Measurements from ENCODE around the gene CST1.
"Not testable (repeated sequence)": the region's sequence is repeated elsewhere in the genome, so short reads cannot be mapped to it uniquely, and the experiment has no call there.

The CST1 gene

DNA sequence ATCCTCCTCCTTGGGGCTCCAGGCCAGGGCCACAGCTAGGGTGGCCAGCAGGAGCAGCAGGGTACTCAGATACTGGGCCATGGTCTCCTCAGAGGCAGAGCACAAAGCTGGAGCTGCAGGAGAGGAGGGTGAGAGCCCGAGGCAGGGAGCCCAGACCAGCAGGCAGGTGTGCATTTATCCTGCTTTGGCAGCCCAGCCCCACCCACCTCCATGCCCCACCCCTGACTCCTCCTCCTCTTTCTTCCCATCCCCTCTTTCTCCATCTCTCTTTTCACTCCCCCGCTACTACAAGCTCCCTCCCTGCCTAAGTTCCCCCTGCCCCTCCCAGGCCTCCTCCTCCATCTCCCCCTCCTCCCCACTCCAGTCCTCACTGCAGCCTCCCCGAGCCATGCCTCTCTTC, at the start of gene CST1:
Gene CST1, minus strand, starts transcription at position 150 of the 400 bp plus-strand sequence. Its CDS starts 69 bp downstream, at position 81.
- not testable (repeated sequence) for DNase-seq

- not testable (repeated sequence) for DNase-seq
These were observed 48.6 kb upstream of the CST1 start for GRCh38 chr20:23799216-23799847.

- no peak for DNase-seq
These were observed 44.8 kb upstream of the CST1 start for GRCh38 chr20:23795526-23795925.

DNA sequence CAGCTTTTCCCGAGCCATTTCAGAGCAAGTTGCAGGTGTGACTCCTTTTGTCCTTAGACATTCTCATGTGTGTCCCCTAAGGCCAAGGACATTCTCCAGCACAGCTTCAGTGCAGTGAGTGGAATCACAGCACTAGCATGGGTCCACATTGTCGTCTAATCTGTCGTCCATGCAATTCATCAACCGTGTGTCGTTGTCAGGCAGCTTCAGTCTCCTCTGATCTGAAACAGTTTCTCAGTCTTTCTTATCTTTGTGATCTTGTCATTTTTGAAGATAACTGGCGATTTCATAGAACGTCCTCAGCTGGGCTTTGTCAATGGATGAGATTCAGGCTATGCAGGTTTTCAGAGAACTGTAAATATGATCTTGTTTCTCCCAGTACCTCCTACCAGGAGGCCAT, 44.1 kb upstream of the CST1 start:
- no peak for DNase-seq

DNA sequence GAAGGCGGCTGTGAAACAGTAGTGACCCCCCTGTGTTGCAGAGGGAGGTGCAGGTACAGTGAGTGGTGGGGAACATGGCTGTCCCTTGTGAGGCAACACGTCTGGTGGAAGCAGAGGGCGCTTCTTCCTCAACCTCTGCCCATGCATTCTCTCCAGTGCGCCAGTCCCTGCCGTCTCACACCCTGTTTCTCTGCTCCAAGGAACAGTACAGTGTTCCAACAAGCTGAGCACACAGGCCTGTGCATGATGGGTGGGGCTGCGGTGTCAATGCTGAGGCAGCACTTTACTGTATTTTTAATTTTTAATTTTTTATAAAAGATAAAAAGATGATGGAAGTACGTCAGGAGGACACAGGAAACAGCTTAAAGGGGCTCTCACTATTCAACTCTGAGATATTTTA, 43.3 kb upstream of the CST1 start:
- no peak for DNase-seq

GRCh38 chr20:23783447-23783846, 32.7 kb upstream of the CST1 start:
- DNase-seq = no peak

GRCh38 chr20:23782366-23782983, 31.7 kb upstream of the CST1 start:
- DNase-seq = no peak

DNA sequence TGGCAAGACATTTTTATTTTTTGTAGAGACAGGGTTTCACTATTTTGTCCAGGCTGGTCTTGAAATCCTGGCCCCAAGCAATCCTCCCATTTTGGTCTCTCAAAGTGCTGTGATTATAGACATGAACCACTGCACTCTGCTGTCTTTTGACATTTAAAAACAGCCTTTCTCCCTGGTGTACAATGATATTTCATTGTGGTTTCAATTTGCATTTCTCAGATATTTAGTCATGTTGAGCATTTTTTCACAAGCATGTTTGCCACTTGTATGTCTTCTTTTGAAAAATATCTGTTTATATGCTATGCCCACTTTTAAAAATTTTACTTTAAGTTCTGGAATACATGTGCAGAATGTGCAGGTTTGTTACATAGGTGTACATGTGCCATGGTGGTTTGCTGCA, 27.9 kb upstream of the CST1 start:
- DNase-seq = not testable (repeated sequence)

- DNase-seq = not testable (repeated sequence)
These were observed 26.6 kb upstream of the CST1 start for GRCh38 chr20:23777380-23777779.

- no peak for DNase-seq
These were observed 25.5 kb upstream of the CST1 start for GRCh38 chr20:23776067-23776771.

DNA sequence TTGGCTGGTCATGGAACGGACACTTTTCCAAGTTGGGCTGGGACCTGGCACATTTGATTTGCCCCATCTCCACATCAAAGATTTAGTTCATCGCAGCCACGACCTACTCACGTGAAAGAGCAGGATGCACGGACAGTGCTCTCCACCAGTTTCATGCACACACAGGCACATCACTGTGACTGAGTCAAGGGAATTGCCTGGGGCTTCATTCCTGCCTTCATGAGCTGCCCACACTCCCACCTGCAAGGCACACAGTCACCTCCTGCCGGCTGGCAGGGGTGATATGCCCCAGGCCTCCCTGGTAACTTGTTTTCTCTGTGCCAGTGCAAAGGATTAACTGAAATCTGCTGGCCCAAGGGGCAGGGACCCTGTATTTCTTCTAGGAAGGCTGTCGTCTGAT, 23.3 kb upstream of the CST1 start:
- DNase-seq = no peak

- no peak for DNase-seq
These were observed 22.8 kb upstream of the CST1 start for GRCh38 chr20:23773579-23773978.

DNA sequence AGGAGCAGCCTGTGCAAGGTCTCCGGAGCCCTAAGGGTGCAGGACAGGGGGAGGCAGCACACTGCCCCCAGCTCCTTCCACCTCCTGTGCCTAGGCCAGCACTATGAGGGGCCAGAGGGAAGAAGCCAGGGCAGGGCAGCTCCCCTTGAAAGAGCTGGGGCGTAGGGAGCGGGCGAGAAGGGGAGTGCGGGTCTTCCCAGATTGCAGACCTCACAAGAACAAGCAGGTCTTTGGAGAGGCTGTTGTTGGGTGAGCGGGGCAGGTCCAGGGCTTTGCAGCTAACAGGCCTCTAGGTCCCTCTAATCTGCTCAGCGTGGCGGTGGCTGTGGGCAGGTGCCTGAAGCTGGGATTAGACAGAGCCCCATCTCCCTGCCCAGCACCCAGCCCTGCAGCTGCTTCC, 22.4 kb upstream of the CST1 start:
- no peak for DNase-seq

DNA sequence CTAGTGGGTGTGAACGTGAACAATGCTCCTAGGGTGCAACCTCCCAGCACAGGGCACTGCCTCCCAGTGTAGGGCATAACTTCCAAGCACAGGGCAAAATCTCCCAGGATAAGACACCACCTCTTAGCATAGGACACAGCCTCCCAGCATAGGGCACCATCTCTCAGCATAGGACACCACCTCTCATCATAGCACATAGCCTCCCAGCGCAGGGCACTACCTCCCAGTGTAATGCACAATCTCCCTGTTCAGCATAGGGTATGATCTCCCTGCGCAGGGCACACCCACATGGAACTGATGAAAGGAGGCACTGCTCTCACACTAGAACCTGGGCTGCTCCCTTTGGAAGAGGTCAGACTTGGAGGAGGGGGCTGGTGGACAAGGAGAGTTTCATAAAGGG, 21.3 kb upstream of the CST1 start:
- DNase-seq = no peak

DNA sequence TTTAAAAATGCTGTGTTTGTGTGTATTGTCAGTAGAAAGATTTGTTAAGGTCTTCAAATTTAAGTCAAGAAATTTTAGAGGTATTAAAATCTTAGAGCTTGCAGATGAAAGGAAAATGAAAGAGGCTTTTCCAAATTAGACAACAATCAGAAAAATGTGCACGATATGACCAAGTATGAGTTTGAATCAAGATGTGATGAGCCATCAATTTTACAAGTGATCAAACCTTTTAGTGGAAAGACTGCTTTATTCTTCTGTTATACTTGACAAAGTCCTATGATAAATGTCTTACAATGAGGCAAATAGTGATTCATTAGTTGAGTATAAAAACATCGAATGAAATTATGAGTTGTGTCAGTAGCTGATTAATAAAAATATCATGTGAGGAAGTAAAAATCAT, 19.6 kb upstream of the CST1 start:
- DNase-seq = no peak

DNA sequence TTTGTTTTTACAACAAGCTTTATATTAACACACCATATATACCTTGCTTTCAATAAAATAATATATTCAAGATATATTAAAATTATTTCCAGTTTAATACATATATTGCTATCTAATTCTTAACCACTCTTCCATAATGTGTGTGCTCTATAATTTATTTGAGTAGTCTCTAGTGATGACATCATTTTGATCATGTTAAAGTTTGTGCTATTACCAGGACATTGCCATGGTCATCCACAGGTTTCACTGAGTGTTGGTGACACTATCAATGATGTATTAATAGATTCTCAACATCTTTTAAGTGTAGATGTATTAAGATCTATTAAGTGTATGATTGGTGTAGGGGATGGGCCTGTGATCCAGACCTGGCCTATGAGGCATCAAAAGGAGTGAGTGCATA, 17.8 kb upstream of the CST1 start:
- not testable (repeated sequence) for DNase-seq

DNA sequence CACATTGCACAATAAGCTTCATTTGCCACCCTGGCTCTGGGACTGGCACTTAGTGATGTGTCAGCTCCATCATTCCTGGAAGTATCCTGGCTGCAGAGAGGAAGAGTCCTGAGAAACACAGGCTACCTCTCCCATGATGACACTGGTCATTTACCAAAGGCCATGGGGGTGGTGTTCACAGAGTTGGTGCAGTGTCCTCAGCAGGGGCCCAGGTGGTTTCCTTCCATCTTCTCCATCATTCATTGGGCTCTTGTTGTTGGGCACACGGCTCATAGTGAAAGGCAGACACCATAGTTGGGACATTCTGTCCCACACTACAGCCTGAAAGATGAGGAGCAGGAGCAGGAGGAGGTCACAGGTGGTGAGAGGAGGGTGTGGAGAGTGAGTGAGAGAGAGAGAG, 15.8 kb upstream of the CST1 start:
- DNase-seq = no peak

DNA sequence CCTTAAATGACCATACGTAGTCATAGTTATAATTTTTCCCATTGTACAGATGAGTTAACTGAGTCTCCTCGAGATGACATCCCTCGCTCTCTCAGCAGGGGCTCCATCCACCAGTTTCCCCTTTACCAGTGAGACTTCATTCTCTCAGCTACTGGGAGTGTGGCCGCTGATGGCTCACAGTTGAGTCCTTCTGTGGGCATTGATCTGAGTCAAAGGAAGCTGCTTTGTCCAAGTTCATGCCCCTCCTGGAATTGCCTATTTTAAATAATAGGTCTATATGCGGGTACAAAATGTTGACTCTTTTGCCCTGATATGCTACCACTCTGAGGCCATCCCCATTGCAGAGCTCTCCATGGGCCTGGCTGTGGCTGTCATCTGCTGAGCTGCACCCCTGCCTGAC, 14.8 kb upstream of the CST1 start:
- no peak for DNase-seq

DNA sequence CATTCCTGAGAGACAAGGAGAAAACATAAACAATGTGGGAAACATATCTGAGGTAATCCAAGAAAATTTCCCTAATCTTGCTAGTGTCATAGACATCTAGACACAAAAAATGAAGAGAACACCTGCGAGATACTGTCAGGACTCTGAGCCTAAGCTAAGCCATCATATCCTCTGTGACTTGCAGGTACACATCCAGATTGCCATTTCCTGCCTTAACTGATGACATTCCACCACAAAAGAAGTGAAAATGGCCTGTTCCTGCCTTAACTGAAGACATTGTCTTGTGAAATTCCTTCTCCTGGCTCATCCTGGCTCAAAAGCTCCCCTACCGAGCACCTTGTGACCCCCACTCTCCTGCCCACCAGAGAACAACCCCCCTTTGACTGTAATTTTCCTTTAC, 13.9 kb upstream of the CST1 start:
- not testable (repeated sequence) for DNase-seq

DNA sequence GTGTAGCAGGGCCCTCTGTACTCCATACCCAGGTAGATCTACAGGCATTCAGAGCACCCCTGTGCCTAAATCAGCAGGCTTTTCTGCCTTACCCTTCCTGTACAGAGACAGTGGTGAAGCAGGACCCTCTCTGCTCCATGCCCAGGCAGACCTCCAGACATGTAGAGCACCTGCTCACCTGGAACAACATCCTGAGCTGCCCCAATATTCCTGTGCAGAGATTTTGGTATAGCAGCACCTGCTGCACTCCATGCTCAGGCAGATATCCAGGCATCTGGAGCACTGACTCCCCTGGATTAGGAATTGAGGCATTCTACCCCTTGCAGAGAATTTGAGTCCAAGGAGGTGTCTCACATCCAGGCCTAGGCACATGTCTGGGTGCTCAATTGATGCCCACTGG, 12.6 kb upstream of the CST1 start:
- DNase-seq = no peak

GRCh38 chr20:23759306-23759940, 8.7 kb upstream of the CST1 start:
- DNase-seq = no peak

DNA sequence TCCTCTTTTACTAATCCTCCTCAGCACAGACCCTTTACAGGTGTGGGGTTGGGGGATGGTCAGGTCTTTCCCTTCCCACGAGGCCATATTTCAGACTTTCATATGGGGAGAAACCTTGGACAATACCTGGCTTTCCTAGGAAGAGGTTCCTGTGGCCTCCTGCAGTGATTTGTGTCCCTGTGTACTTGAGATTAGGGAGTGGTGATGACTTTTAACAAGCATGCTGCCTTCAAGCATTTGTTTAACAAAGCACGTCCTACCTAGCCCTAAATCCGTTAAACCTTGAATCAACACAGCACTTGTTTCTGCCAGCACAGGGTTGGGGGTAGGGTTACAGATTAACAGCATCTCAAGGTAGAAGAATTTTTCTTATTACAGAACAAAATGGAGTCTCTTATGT, 6.1 kb upstream of the CST1 start:
- not testable (repeated sequence) for DNase-seq

GRCh38 chr20:23755131-23755611, 4.4 kb upstream of the CST1 start:
- DNase-seq = not testable (repeated sequence)

DNA sequence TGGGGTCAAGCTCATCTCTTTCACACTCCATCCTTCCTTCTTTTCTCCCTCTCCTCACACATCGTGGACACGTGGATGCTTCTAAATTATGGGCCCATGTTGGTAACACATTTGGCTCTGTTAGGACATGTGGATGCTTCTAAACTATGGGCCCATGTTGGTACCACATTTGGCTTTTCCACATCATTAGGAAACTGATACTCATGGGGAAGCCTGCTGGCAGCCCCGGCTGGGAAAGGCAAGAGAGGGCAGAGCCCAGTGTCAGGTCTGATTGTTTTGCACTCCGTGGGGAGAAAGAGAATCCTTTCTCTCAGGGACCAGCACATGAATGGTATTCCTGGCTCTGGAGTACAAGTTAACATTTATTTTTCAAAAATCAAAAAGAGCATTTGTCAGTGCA, 4.0 kb upstream of the CST1 start:
- DNase-seq = no peak
